Tibial nerve (tissue), 4 donors: ENCODE data around the gene ARHGEF4.

Experiments used
- EP300 ChIP-seq, 2 donors: sonication (generic); formaldehyde crosslinking; IDR thresholded peaks; one replicate each; pipeline ENCODE4 v1.6.1; 2017; ENCODE audit warnings: antibody characterized with exemption in 2 of 2, mild to moderate bottlenecking in 1 of 2
- POLR2A ChIP-seq, 2 donors: fragments of 450-650 bp; IDR thresholded peaks; one replicate each; pipeline ENCODE4 v1.6.1; 2017; ENCODE audit warnings: antibody characterized with exemption in 2 of 2, mild to moderate bottlenecking in 2 of 2, moderate library complexity in 2 of 2
- TF ChIP-seq, protein P1 (sequence below), 5 experiments: fragments of 200-600 bp in 3 of 5; fragments of 450-650 bp in 2 of 5; sonication (generic) in 3 of 5; IDR thresholded peaks; one replicate each; pipeline ENCODE4 v1.5.1; 2016 to 2019; ENCODE audit warnings: antibody characterized with exemption in 5 of 5, mild to moderate bottlenecking in 3 of 5, moderate library complexity in 2 of 5

GRCh38 chr2:130824492-130825061 is 12.1 kb upstream of the ARHGEF4 start:
- TF ChIP-seq, protein P1, sequence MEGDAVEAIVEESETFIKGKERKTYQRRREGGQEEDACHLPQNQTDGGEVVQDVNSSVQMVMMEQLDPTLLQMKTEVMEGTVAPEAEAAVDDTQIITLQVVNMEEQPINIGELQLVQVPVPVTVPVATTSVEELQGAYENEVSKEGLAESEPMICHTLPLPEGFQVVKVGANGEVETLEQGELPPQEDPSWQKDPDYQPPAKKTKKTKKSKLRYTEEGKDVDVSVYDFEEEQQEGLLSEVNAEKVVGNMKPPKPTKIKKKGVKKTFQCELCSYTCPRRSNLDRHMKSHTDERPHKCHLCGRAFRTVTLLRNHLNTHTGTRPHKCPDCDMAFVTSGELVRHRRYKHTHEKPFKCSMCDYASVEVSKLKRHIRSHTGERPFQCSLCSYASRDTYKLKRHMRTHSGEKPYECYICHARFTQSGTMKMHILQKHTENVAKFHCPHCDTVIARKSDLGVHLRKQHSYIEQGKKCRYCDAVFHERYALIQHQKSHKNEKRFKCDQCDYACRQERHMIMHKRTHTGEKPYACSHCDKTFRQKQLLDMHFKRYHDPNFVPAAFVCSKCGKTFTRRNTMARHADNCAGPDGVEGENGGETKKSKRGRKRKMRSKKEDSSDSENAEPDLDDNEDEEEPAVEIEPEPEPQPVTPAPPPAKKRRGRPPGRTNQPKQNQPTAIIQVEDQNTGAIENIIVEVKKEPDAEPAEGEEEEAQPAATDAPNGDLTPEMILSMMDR (IDR thresholded peaks at IDR 0.05) = no peak
- TF ChIP-seq POLR2A (IDR thresholded peaks at IDR 0.05) (no peak), EP300 (IDR thresholded peaks at IDR 0.05) (peak in 1 of 2 donors; percentile 54)
